ENCODE results near the gene RABGGTB. TPM values are rescaled to one million over a fixed set of nuclear protein-coding genes. Genes with fewer than 3 reads are reported as not detected.

The RABGGTB gene
- total and polyA plus RNA-seq, 9 of the 15 experiments (the other 6 are each of a cell fraction or from before 2014, with no cell fraction given) = 148 to 354 (median 206) TPM

DNA sequence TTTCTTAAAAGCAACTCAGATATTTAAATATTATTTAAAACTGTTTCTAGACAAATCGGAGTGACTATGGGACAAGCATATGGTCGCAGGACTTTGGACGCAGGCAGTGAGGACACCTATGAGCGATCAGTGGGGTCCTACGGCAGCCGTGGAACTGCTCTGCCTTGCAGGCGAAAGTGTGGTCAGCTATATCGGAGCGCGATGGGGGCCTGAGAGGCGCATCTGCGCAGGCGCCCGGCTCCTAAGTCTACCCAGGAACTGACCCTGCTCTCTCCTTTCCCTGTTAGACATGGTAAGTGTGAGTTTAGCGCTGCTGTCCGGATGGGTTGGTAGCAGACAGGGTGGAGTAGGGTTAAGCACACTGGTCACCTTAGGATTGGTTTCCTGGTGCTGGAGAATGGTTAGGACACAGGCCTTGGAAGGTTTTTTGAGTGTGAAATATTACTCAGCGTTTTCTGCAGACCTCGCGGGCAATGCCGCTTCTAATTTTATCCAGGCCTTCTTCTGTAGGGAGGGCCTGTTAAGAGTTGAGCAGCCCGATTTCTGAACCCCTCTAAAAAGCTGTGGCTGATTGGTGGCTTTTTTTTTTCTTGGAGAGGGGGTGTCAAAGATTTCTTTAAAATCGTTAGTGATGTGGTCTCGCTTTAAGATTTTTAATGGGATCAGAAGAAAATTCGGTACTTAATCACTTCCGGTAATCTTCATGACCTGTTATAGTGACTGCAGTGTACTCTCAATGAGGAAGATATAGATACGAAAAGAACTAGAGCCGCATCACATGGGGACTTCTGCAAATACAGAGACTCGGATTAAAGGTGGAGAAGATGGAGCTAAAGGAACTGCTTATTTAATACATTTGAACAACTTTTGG lies at the start of gene RABGGTB (continued):
- TF ChIP-seq ZZZ3 (IDR thresholded peaks at IDR 0.05) (0 out of 2 replicates have a peak, but pooled peaks have one; percentile 37), FOXA3 (CRISPR knock-in tag; conservative IDR thresholded peaks at IDR 0.05 in 1 of 2, IDR thresholded peaks at IDR 0.05 in 1 of 2) (peak in 1 of 2 experiments; percentile 51; a peak in 1 of 4 replicates), PHF21A (IDR thresholded peaks at IDR 0.05; ENCODE audit: borderline replicate concordance, low read depth) (peak; percentile 89), ZNF589 (CRISPR knock-in tag; IDR thresholded peaks at IDR 0.05; ENCODE audit: low read depth) (no peak), SMAD1 (IDR thresholded peaks at IDR 0.05; ENCODE audit: low read depth, low read length, partially characterized antibody) (peak; percentile 93), MEF2A (IDR thresholded peaks at IDR 0.05; ENCODE audit: control insufficient read depth, low read depth, low read length) (no peak), BDP1 (IDR thresholded peaks at IDR 0.05; ENCODE audit: insufficient read depth, insufficient read length) (no peak), ETV6 (IDR thresholded peaks at IDR 0.05; ENCODE audit: borderline replicate concordance in 1 of 2, low read depth in 2 of 2, low read length in 1 of 2) (no peak), ETV6 (CRISPR knock-in tag; IDR thresholded peaks at IDR 0.05; ENCODE audit: borderline replicate concordance) (no peak), CHD2 (IDR thresholded peaks at IDR 0.05; ENCODE audit: low read depth, low read length) (no peak), FOXJ3 (CRISPR knock-in tag; IDR thresholded peaks at IDR 0.05) (no peak), ZBED1 (IDR thresholded peaks at IDR 0.05) (peak; percentile 72; the same call in 1 of the 2 replicates), ETV5 (CRISPR knock-in tag; IDR thresholded peaks at IDR 0.05; ENCODE audit: low read depth) (no peak), NFRKB (IDR thresholded peaks at IDR 0.05; ENCODE audit: low read depth) (peak; percentile 18; the same call in 1 of the 2 replicates), KHSRP (IDR thresholded peaks at IDR 0.05) (no peak), TCF7 (IDR thresholded peaks at IDR 0.05; ENCODE audit: borderline replicate concordance) (0 out of 2 replicates have a peak, but pooled peaks have one; percentile 40)
- TF ChIP-seq, protein P1, sequence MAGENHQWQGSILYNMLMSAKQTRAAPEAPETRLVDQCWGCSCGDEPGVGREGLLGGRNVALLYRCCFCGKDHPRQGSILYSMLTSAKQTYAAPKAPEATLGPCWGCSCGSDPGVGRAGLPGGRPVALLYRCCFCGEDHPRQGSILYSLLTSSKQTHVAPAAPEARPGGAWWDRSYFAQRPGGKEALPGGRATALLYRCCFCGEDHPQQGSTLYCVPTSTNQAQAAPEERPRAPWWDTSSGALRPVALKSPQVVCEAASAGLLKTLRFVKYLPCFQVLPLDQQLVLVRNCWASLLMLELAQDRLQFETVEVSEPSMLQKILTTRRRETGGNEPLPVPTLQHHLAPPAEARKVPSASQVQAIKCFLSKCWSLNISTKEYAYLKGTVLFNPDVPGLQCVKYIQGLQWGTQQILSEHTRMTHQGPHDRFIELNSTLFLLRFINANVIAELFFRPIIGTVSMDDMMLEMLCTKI (IDR thresholded peaks at IDR 0.05; ENCODE audit: partially characterized antibody) = no peak
- TF ChIP-seq, protein P2, sequence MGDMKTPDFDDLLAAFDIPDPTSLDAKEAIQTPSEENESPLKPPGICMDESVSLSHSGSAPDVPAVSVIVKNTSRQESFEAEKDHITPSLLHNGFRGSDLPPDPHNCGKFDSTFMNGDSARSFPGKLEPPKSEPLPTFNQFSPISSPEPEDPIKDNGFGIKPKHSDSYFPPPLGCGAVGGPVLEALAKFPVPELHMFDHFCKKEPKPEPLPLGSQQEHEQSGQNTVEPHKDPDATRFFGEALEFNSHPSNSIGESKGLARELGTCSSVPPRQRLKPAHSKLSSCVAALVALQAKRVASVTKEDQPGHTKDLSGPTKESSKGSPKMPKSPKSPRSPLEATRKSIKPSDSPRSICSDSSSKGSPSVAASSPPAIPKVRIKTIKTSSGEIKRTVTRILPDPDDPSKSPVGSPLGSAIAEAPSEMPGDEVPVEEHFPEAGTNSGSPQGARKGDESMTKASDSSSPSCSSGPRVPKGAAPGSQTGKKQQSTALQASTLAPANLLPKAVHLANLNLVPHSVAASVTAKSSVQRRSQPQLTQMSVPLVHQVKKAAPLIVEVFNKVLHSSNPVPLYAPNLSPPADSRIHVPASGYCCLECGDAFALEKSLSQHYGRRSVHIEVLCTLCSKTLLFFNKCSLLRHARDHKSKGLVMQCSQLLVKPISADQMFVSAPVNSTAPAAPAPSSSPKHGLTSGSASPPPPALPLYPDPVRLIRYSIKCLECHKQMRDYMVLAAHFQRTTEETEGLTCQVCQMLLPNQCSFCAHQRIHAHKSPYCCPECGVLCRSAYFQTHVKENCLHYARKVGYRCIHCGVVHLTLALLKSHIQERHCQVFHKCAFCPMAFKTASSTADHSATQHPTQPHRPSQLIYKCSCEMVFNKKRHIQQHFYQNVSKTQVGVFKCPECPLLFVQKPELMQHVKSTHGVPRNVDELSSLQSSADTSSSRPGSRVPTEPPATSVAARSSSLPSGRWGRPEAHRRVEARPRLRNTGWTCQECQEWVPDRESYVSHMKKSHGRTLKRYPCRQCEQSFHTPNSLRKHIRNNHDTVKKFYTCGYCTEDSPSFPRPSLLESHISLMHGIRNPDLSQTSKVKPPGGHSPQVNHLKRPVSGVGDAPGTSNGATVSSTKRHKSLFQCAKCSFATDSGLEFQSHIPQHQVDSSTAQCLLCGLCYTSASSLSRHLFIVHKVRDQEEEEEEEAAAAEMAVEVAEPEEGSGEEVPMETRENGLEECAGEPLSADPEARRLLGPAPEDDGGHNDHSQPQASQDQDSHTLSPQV (IDR thresholded peaks at IDR 0.05) = peak; percentile 66; the same call in 1 of the 2 replicates
- TF ChIP-seq, protein P3, sequence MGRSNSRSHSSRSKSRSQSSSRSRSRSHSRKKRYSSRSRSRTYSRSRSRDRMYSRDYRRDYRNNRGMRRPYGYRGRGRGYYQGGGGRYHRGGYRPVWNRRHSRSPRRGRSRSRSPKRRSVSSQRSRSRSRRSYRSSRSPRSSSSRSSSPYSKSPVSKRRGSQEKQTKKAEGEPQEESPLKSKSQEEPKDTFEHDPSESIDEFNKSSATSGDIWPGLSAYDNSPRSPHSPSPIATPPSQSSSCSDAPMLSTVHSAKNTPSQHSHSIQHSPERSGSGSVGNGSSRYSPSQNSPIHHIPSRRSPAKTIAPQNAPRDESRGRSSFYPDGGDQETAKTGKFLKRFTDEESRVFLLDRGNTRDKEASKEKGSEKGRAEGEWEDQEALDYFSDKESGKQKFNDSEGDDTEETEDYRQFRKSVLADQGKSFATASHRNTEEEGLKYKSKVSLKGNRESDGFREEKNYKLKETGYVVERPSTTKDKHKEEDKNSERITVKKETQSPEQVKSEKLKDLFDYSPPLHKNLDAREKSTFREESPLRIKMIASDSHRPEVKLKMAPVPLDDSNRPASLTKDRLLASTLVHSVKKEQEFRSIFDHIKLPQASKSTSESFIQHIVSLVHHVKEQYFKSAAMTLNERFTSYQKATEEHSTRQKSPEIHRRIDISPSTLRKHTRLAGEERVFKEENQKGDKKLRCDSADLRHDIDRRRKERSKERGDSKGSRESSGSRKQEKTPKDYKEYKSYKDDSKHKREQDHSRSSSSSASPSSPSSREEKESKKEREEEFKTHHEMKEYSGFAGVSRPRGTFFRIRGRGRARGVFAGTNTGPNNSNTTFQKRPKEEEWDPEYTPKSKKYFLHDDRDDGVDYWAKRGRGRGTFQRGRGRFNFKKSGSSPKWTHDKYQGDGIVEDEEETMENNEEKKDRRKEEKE (IDR thresholded peaks at IDR 0.05; ENCODE audit: borderline replicate concordance in 1 of 2, control insufficient read depth in 1 of 2, low read depth in 2 of 2, low read length in 1 of 2) = peak in 1 of 2 experiments; percentile 86; a peak in 1 of 4 replicates

Data from K562 (cell line).